Limb (tissue), 2 donors: Measurements from ENCODE around the gene DNASE1.
"Not testable (repeated sequence)": the region's sequence is repeated elsewhere in the genome, so short reads cannot be mapped to it uniquely, and the experiment has no call there.

Experiments used
- DNase-seq, 2 donors: peaks; one replicate each; pipeline ENCODE4 v3.0.0-alpha.2; 2016; ENCODE audit errors: extremely low spot score in 2 of 2

DNASE1 gene, protein sequence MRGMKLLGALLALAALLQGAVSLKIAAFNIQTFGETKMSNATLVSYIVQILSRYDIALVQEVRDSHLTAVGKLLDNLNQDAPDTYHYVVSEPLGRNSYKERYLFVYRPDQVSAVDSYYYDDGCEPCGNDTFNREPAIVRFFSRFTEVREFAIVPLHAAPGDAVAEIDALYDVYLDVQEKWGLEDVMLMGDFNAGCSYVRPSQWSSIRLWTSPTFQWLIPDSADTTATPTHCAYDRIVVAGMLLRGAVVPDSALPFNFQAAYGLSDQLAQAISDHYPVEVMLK

DNA sequence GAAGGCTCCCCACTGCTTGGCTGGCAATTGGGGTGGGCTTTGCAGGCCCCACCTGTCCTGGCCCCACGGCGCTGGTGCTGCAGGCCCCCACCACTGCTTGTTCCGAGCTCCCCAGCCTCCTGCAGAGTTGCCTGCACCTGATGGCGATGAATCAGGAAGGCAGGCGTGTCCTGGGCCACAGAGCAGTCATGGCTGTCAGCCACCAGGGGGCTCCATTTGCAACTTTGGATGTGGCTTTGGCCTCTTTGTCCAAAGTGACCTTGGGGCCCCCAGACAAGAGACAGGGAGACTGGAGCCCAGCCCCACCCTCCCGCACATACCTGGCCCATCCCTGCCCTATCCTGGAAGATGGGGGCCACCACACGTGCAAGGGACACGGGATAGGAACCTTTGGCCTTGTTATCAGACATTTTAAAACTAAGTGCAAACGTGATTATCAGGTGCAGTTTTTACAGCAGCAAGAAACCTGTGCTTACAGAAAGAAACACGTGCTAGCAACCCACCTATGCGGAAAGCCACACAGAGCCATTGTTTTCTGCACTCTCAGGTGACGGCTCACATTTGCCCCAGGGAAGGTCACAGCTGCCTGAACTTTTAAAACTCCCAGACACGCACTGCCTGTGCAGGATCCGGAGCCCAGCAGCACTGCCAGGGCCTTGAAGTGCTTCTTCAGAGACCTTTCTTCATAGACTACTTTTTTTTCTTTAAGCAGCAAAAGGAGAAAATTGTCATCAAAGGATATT, at the start of gene DNASE1:
Gene DNASE1 (plus strand): TSS at position 443 of the 743 bp plus-strand sequence. CDS start 683 bp downstream, outside the sequence.
- no peak for DNase-seq

DNA sequence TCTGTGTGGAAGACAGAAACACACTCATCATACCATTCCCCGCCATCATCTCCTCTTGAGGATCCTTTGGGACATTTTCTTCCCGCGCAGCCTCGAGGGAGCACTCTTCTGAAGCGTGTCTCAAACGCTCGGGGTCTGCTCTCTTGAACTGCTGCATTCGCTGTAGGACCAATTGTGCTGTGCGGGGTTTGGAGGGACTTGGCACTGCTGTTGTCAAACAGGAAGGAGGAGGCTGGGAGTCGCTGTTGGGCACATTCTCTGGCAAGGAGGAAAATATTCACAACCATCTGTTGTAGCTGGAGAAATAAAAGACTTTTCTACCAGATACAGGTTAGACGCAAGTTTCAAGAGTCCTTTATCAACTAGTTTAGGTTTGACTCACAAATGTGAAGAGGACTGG, 48.0 kb upstream of the DNASE1 start:
- no peak for DNase-seq

DNA sequence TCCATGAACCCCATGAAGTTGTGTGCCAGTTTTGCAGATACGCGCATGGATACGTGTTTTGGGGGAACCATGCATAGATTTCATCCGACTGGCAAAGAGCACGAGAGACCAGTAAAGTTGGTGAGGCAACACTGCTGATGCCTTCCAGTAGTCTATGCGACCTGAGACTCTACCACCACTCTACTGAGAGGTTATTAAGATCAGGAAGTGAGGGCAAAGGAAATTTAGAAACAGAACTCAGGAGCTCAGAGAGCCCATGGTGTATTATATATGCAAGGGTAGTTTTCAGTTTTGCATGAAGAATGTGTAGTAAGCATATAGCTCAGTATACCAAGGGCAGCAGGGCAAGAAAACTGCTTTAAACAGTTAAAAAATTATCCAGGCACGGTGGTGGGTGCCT, 47.3 kb upstream of the DNASE1 start:
- no peak for DNase-seq

DNA sequence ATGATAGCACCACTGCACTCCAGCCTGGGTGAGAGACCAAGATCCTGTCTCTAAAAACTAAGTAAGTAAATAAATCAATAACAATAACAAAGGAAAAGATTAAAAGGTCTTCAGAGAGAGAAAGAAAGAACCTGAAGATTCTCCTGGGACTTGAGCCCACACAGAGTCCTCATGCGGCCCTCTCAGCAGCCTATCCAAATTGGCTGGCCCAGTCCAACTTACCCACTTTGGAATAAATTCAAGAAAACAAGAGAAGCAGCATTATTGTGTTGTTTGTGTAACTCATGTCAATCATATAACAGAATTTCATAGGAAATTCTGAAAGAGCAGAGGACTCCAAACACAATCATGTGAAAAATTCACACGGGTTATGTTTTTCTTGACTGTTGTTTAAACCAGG, 46.9 kb upstream of the DNASE1 start:
- no peak for DNase-seq

DNA sequence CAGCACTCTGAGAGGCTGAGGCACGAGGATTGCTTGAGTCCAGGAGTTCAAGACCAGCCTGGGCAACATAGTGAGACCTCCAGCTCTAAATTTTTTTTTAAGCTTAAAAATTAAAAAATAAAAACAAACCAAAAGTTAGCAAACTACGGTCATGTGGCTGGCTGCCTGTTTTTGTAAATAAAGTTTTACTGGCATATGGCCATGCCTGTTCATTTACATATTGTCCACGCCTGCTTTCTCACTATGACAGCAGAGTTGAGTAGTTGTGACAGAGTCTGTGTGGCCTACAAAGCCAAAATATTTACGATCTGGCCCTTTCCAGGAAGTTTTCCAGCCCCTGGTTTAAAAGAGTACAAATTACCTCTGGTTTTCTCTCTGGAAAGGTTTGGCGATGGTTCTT, 46.4 kb upstream of the DNASE1 start:
- no peak for DNase-seq

DNA sequence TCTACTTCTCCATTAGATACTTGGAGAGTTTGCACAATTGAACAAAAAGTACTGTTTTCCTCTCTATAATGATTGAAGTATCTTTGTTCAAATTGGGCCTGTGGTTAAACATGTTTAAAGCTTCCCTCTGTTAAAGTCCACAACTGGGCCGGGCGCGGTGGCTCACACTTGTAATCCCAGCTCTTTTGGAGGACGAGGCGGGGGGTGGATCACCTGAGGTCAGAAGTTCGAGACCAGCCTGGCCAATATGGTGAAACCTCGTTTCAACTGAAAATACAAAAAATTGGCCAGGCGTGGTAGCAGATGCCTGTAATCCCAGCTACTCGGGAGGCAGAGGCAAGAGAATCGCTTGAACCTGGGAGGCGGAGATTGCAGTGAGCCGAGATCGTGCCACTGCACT, 45.5 kb upstream of the DNASE1 start:
- DNase-seq = not testable (repeated sequence)

DNA sequence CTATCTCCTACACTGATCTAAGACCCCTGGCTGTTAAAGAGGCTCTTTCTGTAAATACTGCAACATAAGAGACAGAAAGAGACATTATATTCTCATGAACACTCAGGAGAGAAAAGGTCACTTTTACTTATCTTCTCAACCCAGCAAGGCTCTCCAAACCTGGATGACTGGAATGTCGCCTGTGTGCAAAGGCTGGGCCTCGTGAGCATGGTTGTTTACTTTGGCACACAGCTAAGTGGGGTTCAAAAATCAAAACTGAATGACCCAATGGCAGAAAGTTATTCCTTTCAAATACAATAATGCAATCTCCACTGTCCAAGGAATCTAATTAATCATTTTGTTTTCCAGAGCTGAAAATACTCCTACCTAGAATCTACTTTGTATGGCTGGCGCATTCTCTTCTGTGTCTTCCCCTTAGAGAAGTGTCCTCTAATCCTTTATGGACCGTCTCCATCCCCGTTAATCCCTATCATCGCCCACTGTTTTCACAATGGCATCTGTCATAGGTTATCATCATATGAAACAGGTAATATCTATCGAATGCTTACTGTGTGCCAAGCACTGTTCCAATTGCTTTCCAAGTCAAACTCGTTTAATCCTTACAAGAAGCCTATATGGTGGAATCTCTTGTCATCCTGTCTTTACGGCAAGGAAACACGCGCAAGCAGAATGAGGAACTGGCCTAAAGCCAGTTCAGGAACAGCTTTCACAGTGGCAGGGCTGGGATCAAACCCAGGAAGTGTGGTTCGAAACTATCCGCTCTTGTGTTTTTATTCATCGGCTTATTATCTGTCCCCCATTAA, 44.4 kb upstream of the DNASE1 start:
- DNase-seq = no peak

DNA sequence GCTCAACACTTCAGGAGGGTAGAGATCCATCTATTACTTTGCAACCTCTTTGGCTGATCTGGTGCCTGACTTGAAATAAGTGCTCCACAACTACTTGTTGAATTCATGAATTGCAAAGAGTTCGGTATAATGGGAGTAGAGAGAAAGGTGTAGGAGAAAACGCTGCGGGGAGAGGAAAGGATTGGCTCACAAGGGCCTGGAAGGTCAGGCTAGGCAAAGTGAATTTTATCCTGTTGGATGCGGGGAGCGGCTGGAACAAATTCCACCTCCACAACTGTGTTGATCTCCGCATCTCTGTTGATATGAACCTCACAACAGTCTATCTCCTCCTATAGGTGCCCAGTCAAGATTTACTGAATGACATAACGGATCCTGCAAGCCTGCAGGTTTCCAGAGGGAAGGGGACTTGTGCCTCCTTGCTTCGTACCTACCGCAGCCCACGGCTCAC, 43.8 kb upstream of the DNASE1 start:
- DNase-seq = no peak

DNA sequence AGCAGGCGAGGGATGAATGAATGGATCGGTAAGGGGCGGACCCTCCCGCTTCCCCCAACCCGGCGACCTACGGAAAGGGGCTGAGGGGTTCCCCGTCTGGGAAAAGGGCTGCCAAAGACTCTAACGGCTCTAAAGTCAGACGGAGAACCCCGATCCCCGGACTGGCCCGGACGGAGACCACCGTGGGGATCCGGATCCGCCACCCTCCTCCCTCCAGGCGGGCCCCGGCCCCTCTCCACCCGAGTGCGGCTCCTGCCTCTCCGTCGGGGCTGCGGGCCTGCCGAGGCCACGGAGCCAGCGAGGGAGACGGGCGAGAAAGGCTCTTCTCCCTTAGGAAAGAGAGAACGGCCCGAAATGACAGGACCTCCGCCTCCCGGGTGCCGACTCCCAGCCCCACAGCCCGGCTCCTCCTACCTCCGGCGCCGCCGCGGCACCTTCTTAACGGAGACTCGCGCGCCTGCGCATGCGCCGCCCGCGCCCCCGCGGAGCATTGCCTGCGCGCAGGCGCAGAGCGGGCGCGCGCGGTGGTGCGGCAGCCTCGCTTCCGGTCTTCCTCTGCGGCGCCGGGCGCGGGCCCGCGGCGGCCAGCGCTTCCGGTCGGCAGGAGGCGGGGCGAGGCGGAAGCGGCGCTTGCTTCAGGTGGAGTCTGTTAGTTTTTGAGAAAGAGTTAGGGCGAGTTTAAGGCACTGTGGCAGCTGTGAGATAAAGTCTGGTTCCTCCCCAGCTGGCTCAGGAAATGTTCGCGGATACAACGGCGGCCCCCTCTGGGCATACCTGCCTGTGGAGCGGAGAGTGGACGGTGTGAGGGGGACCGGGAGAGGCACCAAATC, 43.1 kb upstream of the DNASE1 start, which contains the start of gene SLX4:
Gene SLX4 (minus strand): TSS at position 461 of the 830 bp plus-strand sequence. CDS start 2,642 bp downstream, outside the sequence.
- peak; percentile 93 to 95 for DNase-seq

DNA sequence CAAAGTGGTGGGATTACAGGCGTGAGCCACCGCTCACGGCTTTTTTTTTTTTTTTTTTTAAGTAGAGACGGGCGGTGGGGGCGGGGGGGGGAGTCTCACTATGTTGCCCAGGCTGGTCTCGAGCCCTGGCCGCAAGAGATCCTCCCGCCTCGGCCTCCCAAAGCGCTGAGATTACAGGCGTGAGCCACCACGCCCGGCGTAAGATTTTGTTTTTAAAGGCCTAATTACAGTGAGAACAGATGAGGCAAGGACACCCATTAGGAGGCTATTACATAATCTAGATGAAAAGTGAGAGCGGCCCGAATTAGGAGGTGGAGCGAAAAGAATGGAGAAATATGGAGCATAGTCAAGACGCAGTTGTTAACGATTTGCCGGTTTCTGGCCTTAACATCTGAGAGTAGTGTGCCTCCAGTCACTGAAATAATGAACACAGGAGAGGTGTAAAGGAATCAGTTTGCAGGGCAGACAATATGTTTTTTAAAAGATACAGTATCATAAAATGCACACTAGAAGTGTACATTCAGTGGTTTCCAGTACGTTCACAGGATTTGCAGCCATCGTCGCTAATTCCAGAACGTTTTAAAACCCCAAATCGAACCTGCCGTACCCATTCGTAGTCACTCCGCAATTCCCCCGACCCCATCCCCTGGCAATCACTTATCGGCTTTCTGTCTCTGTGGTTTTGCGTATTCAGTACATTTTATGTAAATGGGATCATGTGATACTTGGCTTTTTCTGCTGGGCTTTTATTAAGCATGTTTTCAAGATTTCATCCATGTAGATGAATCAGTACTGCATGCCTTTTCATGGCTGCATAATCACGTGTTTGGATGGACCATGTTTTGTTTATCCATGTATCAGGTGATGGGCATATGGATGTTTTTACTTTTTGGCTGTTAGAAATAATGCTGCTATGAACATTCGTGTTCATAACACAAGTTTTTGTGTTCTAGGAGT, 41.7 kb upstream of the DNASE1 start:
- no peak for DNase-seq

DNA sequence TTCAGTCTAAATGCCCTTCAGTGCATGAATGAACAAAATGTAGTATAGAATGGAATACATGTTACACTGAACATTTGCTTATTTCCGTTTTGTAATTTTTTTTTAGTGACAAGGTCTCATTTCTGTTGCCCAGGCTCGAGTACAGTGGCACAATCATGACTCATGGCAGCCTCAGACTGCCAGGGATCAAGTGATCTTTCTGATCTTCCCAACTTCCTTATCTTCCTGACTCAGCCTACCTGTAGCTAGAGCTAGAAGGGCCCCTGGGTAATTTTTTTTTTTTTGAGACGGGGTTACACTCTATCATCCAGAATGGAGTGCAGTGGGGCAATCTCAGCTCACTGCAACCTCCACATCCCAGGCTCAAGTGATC, 35.7 kb upstream of the DNASE1 start:
- no peak for DNase-seq

DNA sequence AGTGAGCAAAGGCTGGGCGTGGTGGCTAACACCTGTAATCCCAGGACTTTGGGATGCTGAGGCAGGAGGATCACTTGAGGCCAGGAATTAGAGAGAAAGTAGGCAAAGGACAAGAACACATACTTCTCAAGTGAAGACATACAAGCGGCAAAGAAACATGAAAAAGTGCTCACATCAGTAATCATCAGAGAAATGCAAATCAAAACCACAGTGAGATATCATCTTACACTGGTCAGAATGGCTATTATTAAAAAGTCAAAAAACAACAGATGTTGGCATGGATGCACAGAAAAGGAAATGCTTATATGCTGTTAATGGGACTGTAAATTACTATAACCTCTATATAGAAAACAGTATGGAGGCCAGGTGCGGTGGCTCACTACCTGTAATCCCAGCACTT, 30.8 kb upstream of the DNASE1 start:
- DNase-seq = no peak

DNA sequence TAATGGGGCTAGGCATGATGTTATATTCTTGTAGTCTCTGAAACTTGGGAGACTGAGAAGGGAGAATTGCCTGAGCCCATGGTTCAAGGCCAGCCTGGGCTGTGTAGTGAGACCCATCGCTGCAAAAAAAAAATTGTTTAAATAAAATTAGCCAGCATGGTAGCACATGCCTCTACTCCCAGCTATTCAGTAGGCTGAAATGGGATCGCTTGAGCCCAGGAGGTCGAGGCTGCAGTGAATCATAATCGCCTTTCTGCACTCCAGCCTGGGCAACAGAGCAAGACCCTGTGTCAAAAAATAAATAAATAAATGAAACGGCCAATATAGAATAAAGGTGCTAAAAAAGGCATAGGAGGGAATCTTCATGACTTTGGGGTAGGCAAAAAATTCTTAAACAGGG, 29.2 kb upstream of the DNASE1 start:
- DNase-seq = no peak

DNA sequence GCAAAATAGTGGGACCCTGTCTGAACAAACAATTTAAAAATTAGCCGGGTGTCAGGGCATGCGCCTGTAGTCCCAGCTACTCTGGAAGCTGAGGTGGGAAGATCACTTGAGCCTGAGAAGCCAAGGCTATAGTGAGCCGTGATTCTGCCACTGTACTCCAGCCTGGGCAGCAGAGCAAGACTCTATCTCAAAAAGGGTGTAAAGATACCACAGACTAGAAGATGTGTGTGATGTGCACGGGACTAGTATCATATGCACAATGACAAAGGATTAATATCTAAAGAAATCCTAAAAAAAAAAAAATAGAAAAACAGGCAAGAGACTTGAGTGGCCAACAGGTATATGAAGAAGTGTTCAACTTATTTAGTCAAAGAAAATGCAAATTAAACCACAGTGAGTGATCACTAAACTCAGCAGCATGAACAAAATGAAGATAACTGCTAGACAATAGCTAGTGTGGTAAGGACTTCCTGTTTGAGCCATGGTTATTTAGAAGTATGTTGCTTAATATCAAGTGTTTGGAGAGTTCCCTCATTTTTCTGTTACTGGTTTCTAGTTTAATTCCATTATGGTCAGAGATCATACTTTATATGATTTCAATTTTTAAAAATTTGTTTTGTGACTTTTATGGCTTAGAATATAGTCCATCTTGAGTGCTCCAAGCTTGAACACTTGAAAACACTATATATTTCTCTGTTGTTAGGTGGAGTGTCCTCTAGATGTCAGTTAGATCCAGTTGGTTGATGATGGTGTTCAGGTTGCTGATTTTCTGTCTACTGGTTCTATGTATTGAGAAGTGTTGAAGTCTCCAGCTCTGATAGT, 28.4 kb upstream of the DNASE1 start:
- DNase-seq = no peak

DNA sequence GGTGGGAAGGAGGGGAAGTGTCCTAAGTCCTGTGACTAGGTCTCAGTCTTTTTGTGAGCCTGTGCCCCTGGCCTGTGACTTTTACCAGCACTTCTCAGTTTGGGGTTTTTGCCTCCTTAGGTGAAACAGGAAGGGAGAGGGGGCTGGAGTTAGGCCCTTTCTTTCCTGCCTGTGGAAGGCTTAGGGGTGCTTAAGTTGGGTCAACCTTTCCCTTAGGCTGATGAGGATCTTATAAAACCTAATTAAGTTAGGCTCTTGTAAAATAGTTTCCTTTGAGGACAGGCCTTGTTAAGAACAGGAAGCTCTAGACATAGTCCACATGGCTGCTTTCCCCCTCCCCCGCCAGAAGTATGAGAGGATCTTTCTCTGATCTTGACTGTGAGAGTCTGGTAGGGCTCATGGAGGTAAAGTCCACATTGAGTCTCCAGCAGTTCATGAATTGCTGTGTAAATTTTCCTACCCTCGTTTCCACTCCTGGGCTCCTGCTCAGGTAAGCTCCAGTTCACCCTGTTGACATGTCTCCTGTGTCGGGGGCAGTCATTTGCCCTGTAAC, 17.0 kb upstream of the DNASE1 start:
- DNase-seq = no peak

DNA sequence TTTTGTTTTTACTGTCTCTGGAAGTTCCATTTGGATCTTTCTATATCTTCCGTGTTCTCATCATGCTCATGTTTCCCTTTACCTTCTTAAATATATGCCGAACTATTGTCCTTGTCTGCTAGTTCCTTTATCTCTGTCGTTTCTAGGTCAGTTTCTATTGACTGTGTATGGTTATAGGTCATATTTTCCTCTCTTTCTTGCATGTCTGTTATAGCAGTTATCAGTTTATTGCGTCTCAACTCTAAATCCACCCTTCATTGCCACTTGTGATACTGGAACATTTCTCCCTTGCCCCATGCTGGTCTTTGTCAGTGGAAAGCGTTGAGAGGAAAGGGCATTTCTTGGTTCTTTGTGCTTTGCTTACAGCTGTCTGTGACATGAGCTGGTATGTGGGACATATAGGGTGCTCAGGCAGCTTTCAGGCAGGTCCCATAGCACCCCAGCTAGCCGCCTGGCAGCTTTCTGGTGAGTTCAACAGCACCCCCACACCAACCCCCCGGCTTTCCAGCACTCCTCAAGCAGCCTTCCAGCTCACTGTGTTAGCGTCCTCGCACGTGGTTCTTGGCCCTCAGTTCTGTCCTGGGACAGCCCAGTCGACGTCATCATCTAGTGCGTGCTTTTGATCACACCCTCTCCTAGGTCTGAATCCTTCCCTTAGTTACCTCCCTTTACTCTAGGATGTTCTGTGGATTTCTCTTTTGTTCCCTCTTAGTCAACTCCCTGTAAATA, 15.4 kb upstream of the DNASE1 start:
- no peak for DNase-seq

DNA sequence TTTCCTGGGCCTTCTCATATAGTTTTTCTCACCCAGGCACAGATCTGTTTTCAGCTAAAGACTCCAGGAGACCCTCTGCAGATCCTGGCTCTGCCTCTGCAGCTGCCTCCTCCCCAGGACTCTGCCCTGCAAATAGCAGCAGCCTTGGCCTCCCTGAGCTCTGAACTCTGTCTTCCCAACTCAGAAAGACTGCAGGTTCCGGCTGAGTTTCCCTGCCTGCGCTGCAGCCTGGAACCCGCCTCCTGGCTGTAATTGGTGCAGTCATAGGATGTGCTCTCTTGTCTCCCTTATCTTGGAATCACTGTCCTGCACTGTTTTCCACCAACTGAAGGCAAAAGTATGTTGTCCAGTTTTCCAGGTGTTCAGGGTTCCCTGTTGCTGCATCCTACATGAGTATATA, 14.3 kb upstream of the DNASE1 start:
- DNase-seq = no peak
